ENCODE data around the gene ASB3.
"Not testable (repeated sequence)": the region's sequence is repeated elsewhere in the genome, so short reads cannot be mapped to it uniquely, and the experiment has no call there.

ASB3 gene

GRCh38 chr2:53727921-53728320, 58.8 kb downstream of the ASB3 start:
- Histone ChIP-seq H2BK15ac (ENCODE audit: low read length) (no peak overlapping the region), H2BK5ac (ENCODE audit: low read length) (no peak overlapping the region), H4K91ac (ENCODE audit: low read depth, low read length, poor library complexity) (no peak overlapping the region), H3K27me3 (ENCODE audit: control insufficient read depth in 3 of 3, insufficient read depth in 3 of 3, low read depth in 1 of 3, low read length in 3 of 3) (no peaks in the 10 kb centered on the region), H3K4me3 (ENCODE audit: low read length in 2 of 2) (no peak overlapping the region), H2BK12ac (ENCODE audit: low read length) (no peak overlapping the region), H3K27ac (replicated peaks; ENCODE audit: low read length) (no peak overlapping the region), H3K4ac (ENCODE audit: low read length) (no peak overlapping the region), H3K18ac (ENCODE audit: low read length) (no peak overlapping the region), H4K8ac (ENCODE audit: low read depth, low read length) (no peak overlapping the region), H3K9ac (ENCODE audit: low read depth, low read length, poor library complexity) (no peak overlapping the region), H3K79me1 (ENCODE audit: low read depth, low read length) (peaks cover 1% of the 10 kb centered on the region), H3K4me1 (ENCODE audit: control insufficient read depth in 2 of 2, insufficient read depth in 1 of 2, low read depth in 1 of 2, low read length in 2 of 2) (no peaks in the 10 kb centered on the region), H2BK120ac (ENCODE audit: low read depth, low read length) (no peak overlapping the region), H2AFZ (ENCODE audit: low read length) (no peak overlapping the region), H3K4me2 (ENCODE audit: insufficient read depth, low read length, poor library complexity, severe bottlenecking) (no peak overlapping the region), H3K14ac (ENCODE audit: low read length) (no peak overlapping the region), H3K23ac (ENCODE audit: low read depth, low read length, poor library complexity) (no peak overlapping the region), H2AK5ac (ENCODE audit: low read depth, low read length) (no peak overlapping the region), H3K36me3 (replicated peaks in 1 of 2; ENCODE audit: control insufficient read depth in 2 of 2, insufficient read depth in 2 of 2, low read length in 2 of 2) (peaks cover 4 to 46% of the 10 kb centered on the region in 2 donors), H3K9me3 (replicated peaks in 1 of 2; ENCODE audit: control insufficient read depth in 2 of 2, insufficient read depth in 1 of 2, low read depth in 1 of 2, low read length in 2 of 2) (peaks cover 2 to 3% of the 10 kb centered on the region in 2 donors)
- no CpG with 5 or more reads among the region's 3 CpGs for whole genome bisulfite sequencing, 2 donors (ENCODE audit: extremely low coverage in 2 of 2, insufficient read length in 2 of 2, insufficient replicate concordance in 1 of 2)
- DNase-seq (ENCODE audit: low spot score), result no peak

GRCh38 chr2:53725662-53726061, 61.1 kb downstream of the ASB3 start:
- no peak overlapping the region for H2BK5ac ChIP-seq (ENCODE audit: low read length)
- WGBS, 2 donors (ENCODE audit: extremely low coverage in 2 of 2, insufficient read length in 2 of 2, insufficient replicate concordance in 1 of 2), result no CpG with 5 or more reads among the region's 4 CpGs

GRCh38 chr2:53724536-53724935, 62.2 kb downstream of the ASB3 start:
- Histone ChIP-seq H3K79me1 (ENCODE audit: low read depth, low read length) (peaks cover 1% of the 10 kb centered on the region), H3K4me1 (ENCODE audit: control insufficient read depth in 2 of 2, insufficient read depth in 1 of 2, low read depth in 1 of 2, low read length in 2 of 2) (no peaks in the 10 kb centered on the region), H3K14ac (ENCODE audit: low read length) (no peak overlapping the region), H3K18ac (ENCODE audit: low read length) (no peak overlapping the region), H3K4ac (ENCODE audit: low read length) (no peak overlapping the region), H3K9me3 (replicated peaks in 1 of 2; ENCODE audit: control insufficient read depth in 2 of 2, insufficient read depth in 1 of 2, low read depth in 1 of 2, low read length in 2 of 2) (peaks cover 0 to 5% of the 10 kb centered on the region in 2 donors), H3K27ac (replicated peaks; ENCODE audit: low read length) (no peak overlapping the region), H2AFZ (ENCODE audit: low read length) (no peak overlapping the region), H2BK5ac (ENCODE audit: low read length) (no peak overlapping the region), H3K4me3 (ENCODE audit: low read length in 2 of 2) (no peak overlapping the region), H2BK120ac (ENCODE audit: low read depth, low read length) (no peak overlapping the region), H4K91ac (ENCODE audit: low read depth, low read length, poor library complexity) (no peak overlapping the region), H2AK5ac (ENCODE audit: low read depth, low read length) (no peak overlapping the region), H4K8ac (ENCODE audit: low read depth, low read length) (no peak overlapping the region), H3K4me2 (ENCODE audit: insufficient read depth, low read length, poor library complexity, severe bottlenecking) (no peak overlapping the region), H3K36me3 (replicated peaks in 1 of 2; ENCODE audit: control insufficient read depth in 2 of 2, insufficient read depth in 2 of 2, low read length in 2 of 2) (peaks cover 2 to 39% of the 10 kb centered on the region in 2 donors), H3K23ac (ENCODE audit: low read depth, low read length, poor library complexity) (no peak overlapping the region), H3K9ac (ENCODE audit: low read depth, low read length, poor library complexity) (no peak overlapping the region), H2BK15ac (ENCODE audit: low read length) (no peak overlapping the region), H2BK12ac (ENCODE audit: low read length) (no peak overlapping the region), H3K27me3 (ENCODE audit: control insufficient read depth in 3 of 3, insufficient read depth in 3 of 3, low read depth in 1 of 3, low read length in 3 of 3) (no peaks in the 10 kb centered on the region)
- WGBS, 2 donors (ENCODE audit: extremely low coverage in 2 of 2, insufficient read length in 2 of 2, insufficient replicate concordance in 1 of 2), result no CpG with 5 or more reads among the region's 2 CpGs
- no peak for DNase-seq (ENCODE audit: low spot score)

More at GRCh38 chr2:53725662-53726061, 61.1 kb downstream of the ASB3 start:
- Histone ChIP-seq H3K27me3 (ENCODE audit: control insufficient read depth in 3 of 3, insufficient read depth in 3 of 3, low read depth in 1 of 3, low read length in 3 of 3) (no peaks in the 10 kb centered on the region), H3K79me1 (ENCODE audit: low read depth, low read length) (peaks cover 1% of the 10 kb centered on the region), H3K14ac (ENCODE audit: low read length) (no peak overlapping the region), H3K9me3 (replicated peaks in 1 of 2; ENCODE audit: control insufficient read depth in 2 of 2, insufficient read depth in 1 of 2, low read depth in 1 of 2, low read length in 2 of 2) (peaks cover 2 to 3% of the 10 kb centered on the region in 2 donors), H2AFZ (ENCODE audit: low read length) (no peak overlapping the region), H4K91ac (ENCODE audit: low read depth, low read length, poor library complexity) (no peak overlapping the region), H2AK5ac (ENCODE audit: low read depth, low read length) (no peak overlapping the region), H3K4ac (ENCODE audit: low read length) (no peak overlapping the region), H2BK15ac (ENCODE audit: low read length) (no peak overlapping the region), H3K4me2 (ENCODE audit: insufficient read depth, low read length, poor library complexity, severe bottlenecking) (no peak overlapping the region), H3K23ac (ENCODE audit: low read depth, low read length, poor library complexity) (no peak overlapping the region), H4K8ac (ENCODE audit: low read depth, low read length) (no peak overlapping the region), H2BK120ac (ENCODE audit: low read depth, low read length) (no peak overlapping the region), H3K36me3 (replicated peaks in 1 of 2; ENCODE audit: control insufficient read depth in 2 of 2, insufficient read depth in 2 of 2, low read length in 2 of 2) (peaks cover 4 to 46% of the 10 kb centered on the region in 2 donors), H2BK12ac (ENCODE audit: low read length) (no peak overlapping the region), H3K27ac (replicated peaks; ENCODE audit: low read length) (no peak overlapping the region), H3K9ac (ENCODE audit: low read depth, low read length, poor library complexity) (no peak overlapping the region), H3K18ac (ENCODE audit: low read length) (no peak overlapping the region), H3K4me3 (ENCODE audit: low read length in 2 of 2) (no peak overlapping the region), H3K4me1 (ENCODE audit: control insufficient read depth in 2 of 2, insufficient read depth in 1 of 2, low read depth in 1 of 2, low read length in 2 of 2) (no peaks in the 10 kb centered on the region)
- DNase-seq (ENCODE audit: low spot score), result no peak

- not testable (repeated sequence) for H3K23ac ChIP-seq (ENCODE audit: low read depth, low read length, poor library complexity); H3K14ac ChIP-seq (ENCODE audit: low read length); H4K8ac ChIP-seq (ENCODE audit: low read depth, low read length); H3K9ac ChIP-seq (ENCODE audit: low read depth, low read length, poor library complexity); H3K4ac ChIP-seq (ENCODE audit: low read length); H2BK12ac ChIP-seq (ENCODE audit: low read length); H3K4me3 ChIP-seq (ENCODE audit: low read length in 2 of 2); H3K4me1 ChIP-seq (ENCODE audit: control insufficient read depth in 2 of 2, insufficient read depth in 1 of 2, low read depth in 1 of 2, low read length in 2 of 2); H3K4me2 ChIP-seq (ENCODE audit: insufficient read depth, low read length, poor library complexity, severe bottlenecking); H2AFZ ChIP-seq (ENCODE audit: low read length); H3K18ac ChIP-seq (ENCODE audit: low read length); H3K79me1 ChIP-seq (ENCODE audit: low read depth, low read length); H2AK5ac ChIP-seq (ENCODE audit: low read depth, low read length); H4K91ac ChIP-seq (ENCODE audit: low read depth, low read length, poor library complexity); H2BK15ac ChIP-seq (ENCODE audit: low read length); H2BK120ac ChIP-seq (ENCODE audit: low read depth, low read length); H3K27ac ChIP-seq (replicated peaks; ENCODE audit: low read length); H2BK5ac ChIP-seq (ENCODE audit: low read length); DNase-seq (ENCODE audit: low spot score); H3K27me3 ChIP-seq (ENCODE audit: control insufficient read depth in 3 of 3, insufficient read depth in 3 of 3, low read depth in 1 of 3, low read length in 3 of 3)
- no CpG with 5 or more reads among the region's 3 CpGs for WGBS, 2 donors (ENCODE audit: extremely low coverage in 2 of 2, insufficient read length in 2 of 2, insufficient replicate concordance in 1 of 2)
- H3K36me3 ChIP-seq (replicated peaks in 1 of 2; ENCODE audit: control insufficient read depth in 2 of 2, insufficient read depth in 2 of 2, low read length in 2 of 2), result peaks cover 2 to 23% of the 10 kb centered on the region in 2 donors
- H3K9me3 ChIP-seq (replicated peaks in 1 of 2; ENCODE audit: control insufficient read depth in 2 of 2, insufficient read depth in 1 of 2, low read depth in 1 of 2, low read length in 2 of 2), result peaks cover 3 to 11% of the 10 kb centered on the region in 2 donors
Measured at GRCh38 chr2:53720944-53721343, 65.8 kb downstream of the ASB3 start.

All from neuronal stem cell (in vitro differentiated cells).